KG1 (cell line): ENCODE data around the gene RNF44.
A peak's percentile ranks its signal among the peaks of the same experiment; 100 is the strongest.

ENCODE experiments used
- DNase-seq: peaks from one replicate; lab custom pipeline; 2025; lab: John Stamatoyannopoulos, UW

Gene RNF44

DNA sequence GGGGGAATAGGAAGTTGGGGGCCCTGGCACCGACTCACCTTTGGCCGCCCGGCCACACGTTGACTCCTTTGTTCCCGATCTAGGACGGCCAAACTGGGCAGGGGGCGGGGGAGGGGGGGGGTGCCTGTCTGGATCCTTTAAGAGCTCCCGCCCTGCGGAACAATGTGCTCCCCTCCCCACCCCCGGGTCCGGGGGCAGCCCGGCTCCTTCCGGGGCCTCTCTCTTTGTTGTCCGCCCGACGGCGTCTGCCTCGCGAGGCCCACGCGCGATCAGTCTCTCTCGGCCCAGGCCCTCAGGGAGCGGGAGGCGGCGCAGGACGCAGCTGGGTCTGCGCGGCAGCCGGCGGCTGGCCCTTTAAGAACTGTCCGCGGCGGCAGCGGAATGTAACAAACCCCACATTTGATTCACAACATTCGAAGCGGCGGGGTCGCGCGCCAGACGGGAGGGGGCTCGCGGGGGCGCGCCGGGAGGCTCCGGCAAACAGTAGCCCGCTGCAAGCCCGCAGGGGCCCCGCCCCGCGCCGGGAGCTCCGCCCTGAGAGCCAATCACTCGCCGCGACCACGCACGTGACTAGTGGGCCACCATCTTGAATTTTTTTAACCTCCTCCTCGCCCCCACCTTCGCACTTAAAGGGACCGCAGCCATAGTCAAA is at the start of gene RNF44:
TSS of gene RNF44 (minus strand) at position 501 of the 652 bp plus-strand sequence. CDS start 4,930 bp downstream, outside the sequence.
- DNase-seq: peak; percentile 89

DNA sequence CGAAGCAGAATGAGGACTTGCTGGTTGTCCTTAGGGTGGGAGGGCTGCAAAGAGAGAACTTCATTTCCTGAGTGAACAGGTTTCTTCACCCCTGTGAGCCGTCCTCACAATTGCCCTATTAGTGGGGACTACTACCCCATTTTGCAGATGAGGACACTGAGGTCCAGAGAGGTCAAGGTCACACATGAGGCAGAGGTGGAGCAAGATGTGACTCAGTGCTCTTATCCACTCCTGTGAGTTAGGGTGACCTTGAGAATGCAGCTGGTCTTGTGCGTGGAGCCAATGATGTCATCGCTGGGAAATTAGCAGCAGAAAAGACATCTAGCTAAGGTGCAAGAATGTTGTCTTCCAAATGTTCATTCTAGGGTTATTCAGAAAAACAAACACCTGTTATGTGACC is 45.9 kb upstream of the RNF44 start:
- no peak for DNase-seq

DNA sequence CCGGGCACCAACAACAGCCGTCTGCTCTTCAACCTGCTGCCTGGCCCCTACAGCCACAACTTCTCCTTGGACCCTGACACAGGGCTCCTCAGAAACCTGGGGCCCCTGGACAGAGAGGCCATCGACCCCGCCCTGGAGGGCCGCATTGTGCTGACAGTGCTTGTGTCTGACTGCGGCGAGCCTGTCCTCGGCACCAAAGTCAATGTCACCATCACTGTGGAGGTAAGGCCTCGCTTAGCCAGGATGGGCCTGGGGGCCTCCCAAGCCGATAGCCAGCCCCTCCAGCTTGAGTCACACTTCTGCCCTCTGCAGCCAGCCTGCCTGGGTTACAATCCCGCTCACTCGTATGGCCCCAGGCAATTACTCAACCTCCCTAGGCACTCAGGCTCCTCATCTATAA is 44.2 kb upstream of the RNF44 start:
- DNase-seq: no peak

DNA sequence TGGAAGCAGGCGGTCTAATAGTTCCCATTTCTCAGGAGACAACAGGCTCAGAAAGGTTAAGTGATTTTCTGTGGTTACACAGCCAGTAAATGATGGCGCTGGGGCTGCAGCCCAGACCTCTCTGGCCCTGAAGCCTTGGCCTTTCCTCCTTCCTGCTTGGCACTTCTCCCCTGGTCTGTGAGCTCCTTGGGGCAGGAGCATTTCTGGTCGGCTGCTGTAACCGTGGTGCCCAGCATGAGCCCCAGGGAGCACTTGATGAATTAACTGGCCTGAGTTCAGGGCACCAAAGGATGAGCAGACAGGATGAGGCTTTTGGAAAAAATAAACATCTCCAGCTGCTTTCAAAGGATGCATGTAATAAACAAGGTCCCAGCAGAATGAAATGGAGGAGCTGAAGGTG is 42.1 kb upstream of the RNF44 start:
- no peak for DNase-seq

DNA sequence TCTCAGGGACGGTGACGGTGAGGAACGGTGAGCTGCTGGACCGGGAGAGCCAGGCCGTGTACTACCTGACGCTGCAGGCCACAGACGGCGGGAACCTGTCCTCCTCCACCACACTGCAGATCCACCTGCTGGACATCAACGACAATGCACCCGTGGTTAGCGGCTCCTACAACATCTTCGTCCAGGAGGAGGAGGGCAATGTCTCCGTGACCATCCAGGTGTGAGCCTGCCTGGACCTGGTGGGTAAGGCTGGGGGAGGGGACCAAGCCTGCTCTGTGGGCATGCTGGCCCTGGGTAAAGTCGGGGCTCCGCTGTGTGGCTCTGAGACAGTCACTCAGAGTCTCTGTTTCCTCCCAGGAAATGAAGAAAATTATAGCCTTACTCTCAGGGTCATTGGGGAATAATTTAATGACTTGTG is 41.2 kb upstream of the RNF44 start:
- DNase-seq: no peak

DNA sequence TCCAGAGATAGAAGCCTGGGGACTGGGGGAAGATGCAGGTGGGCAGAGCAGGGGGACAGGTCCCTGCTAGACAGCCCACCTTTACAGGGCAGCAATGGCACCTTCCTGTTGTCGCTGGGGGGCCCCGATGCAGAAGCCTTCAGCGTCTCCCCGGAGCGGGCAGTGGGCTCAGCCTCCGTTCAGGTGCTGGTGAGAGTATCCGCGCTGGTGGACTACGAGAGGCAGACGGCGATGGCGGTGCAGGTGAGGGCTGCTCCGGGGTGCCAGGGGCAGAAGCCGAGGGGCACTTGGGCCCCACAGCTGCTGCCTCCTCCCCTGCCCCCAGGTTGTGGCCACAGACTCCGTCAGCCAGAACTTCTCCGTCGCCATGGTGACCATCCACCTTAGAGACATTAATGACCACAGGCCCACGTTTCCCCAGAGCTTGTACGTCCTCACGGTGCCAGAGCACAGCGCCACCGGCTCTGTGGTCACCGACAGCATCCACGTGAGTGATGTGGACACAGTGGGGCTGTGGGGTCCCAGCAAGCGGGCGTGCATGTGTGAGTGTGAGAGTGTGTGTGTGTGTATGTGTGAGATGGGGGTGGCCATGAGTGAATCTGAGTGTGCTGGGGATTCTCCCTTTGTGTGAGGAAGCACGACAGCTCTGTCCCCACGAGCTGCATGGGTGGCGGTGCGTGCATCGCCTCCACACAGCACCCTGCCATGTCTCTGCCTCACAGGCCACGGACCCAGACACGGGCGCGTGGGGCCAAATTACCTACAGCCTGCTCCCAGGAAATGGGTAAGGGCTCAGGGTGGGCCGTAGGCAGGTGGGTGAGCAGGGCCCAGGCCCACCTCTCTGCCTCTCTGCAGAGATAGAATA is 40.3 kb upstream of the RNF44 start:
- DNase-seq: no peak

DNA sequence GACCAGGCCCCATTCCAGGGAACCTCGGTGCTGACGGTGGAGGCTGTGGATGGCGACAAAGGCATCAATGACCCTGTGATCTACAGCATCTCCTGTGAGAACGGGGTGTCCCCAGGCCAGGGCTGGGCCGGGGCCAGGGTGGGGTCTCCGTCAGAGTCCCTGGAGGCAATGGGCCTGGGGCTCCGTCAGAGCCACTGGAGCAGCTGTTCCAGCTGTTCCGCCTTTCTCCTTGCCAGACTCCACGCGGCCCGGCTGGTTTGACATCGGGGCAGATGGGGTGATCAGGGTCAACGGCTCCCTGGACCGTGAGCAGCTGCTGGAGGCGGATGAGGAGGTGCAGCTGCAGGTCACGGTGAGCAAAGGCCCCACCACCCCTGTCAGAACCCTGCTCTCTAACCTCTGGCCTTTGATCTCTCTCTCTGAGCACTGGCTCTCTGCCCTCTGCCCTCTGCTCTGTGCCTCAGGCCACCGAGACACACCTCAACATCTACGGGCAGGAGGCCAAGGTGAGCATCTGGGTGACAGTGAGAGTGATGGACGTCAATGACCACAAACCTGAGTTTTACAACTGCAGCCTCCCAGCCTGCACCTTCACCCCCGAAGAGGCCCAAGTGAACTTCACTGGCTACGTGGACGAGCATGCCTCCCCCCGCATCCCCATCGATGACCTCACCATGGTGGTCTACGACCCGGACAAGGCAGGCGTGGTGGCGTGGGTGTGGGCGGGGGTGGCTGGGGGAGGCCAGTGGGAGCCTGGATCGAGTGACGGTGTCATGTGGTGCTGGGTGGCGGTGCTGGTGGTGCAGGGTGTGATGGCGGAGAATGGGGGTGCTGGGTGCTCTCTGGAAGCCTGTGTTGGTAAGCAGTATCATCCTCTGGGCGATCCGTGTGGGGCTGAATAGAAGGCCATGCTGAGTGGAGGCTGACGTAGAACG is 38.6 kb upstream of the RNF44 start:
- DNase-seq: no peak

DNA sequence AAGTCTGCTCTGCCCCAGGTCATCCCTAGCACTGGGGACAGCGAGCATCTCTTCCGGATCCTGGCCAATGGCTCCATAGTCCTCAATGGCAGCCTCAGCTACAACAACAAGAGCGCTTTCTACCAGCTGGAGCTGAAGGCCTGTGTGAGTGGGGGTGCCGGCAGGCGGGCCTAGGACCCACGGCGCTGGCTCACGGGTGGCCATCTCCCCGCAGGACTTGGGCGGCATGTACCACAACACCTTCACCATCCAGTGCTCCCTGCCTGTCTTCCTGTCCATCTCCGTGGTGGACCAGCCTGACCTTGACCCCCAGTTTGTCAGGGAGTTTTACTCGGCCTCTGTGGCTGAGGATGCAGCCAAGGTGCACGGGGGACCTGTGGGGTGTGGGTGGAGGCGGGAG is 37.9 kb upstream of the RNF44 start:
- no peak for DNase-seq

DNA sequence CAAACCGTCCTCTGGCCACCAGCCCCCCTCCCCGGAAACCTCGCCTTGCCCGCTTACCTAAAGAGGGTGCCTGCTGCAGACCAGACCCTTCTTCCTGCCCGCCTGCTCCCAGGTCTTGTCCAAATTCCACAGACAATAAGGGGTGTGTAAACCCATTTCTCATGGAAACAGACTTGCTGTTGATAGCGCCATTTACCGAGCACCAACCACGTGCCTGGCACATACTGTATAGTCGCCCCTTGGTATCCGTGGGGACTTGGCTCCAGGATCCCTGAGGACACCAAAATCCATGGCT is 37.0 kb upstream of the RNF44 start:
- no peak for DNase-seq

DNA sequence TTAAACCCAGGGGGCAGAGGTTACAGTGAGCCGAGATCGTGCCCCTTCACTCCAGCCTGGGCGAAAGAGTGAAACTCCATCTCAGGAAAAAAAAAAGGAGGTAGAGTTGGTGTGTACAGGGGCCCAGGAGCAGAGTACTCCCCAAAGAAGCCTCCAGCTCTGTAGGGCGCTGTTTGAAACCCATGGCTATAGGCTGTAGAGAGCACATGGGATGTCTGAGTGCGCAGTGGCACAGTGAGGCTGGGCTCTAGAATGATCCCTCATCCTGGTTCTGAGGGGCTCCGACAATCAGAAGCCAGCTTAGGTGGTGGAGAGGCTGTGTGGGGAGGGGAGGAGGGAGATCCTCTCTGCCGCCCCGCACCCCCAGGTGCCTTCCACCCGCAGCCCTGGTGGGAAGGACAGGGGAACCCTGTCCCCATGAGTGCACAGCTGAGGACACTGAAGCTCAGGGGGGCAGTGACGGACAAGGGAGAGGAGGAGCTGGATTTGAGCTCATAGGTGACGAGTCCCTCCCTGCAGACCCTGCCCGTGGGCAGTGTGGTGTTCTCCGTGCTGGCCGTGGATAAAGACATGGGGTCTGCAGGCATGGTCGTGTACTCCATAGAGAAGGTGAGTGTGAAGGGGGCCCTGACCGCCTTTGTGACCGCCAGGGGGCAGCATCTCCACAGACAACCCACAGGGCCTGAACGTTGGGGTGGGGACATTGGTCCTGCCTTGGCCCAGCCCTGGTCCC is 36.5 kb upstream of the RNF44 start:
- DNase-seq: peak; percentile 2

DNA sequence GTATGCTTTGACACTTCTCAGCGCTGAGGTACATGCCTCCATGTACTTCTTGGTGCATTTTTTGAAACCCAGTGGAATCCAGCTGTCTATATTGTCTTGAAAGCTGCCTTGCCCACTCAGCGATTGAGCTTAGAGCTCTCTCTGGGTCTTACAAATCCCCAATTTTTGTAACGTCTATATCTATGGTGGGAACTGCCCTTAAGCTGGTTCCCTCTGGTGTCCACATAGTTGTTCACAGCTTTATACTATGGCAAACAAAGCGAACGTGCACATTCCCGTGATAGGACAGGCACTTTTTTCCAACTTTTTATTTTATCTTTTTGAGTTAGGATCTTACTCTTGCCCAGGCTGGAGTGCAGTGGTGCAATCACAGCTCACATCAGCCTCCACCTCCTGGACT is 32.8 kb upstream of the RNF44 start:
- DNase-seq: no peak

DNA sequence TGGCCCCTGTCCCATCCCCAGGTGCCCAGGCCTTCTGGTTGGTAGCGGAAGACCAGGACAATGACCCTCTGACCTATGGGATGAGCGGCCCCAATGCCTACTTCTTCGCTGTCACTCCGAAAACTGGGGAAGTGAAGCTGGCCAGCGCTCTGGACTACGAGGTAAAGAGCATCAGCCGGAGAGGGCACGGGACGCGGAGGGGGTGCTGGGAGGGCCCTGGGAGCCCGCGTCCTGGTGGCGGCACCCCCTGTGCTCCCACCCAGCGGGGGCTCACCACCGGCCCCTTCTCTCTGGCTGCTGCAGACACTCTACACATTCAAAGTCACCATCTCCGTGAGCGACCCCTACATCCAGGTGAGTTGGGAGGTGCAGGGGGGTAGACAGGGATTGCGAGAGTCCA is 31.5 kb upstream of the RNF44 start:
- no peak for DNase-seq

DNA sequence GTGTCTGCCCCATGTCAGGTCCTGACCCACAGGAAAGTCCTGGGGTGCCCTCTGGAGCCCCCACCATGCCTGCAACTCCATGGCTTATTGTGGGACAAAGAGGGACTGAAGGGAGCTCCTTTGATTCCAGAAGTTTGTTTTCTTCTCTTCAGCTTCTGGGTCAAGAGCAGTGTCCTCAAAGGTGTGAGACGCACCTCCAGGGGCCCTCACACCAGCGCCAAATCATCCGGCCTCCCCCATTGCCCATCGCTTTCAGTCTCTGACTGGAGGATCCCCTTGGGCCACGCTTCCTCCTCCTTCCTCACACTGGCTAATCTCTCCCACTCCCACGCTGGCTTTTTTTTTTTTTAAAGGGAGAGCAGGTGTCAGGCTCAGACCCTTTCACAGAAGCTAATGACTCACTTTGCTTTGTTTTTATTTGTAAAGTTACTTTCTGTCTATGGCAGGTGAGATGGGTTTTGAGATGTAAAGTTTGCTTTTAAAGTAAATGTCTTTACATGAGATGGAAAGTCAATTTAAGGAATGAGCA is 28.6 kb upstream of the RNF44 start:
- no peak for DNase-seq

DNA sequence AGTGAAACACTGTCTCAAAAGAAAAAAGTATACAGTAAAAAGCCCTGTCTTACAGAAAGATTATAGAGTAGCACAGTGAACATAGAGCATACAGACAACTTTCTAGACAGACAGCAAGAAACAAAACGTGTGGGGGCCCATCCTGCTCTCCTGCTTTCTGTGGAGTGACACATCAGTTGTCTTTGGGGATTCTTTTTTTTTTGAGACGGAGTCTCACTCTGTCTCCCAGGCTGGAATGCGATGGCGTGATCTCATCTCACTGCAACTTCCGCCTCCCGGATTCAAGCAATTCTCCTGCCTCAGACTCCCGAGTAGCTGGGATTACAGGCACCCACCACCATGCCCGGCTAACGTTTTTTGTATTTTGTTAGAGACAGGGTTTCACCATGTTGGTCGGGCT is 26.8 kb upstream of the RNF44 start:
- DNase-seq: no peak

DNA sequence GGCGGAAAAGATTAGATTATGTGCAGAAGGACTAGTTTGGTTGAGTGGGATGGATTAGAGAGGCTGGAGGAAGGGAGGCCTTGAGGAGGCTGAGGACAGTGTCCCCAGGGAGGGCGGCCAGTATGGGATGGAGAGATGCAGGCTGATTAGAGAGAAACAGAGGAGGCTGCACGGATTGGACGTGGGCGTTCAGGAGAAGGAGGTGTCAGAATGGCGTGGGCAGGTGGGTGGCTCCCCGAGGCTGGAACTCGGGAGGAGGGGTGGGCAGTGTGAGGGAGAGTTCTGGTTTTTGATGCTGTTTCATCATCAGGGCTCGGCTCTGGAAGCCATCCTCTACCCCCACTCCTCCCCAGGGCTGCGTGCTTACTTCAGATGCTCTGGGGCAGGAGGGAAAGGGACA is 25.0 kb upstream of the RNF44 start:
- no peak for DNase-seq

DNA sequence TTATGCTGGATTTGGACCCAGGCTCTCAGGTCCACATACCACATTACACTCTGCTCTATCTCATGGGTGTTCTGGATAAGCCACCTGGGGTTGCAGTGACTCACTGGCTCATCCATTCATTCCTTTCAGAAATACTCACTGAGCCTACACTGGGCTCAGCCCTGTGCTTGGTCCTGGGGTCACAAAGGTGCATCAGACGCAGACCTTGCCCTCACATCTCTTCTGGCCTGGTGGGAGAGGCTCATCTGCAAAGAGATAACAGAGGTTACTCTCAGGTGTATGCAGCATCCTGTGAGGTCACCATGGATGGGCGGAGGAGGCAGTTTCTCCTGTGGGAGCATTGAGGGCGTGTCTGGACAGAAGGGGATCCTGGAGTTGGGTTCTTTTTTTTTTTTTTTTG is 24.1 kb upstream of the RNF44 start:
- DNase-seq: no peak

DNA sequence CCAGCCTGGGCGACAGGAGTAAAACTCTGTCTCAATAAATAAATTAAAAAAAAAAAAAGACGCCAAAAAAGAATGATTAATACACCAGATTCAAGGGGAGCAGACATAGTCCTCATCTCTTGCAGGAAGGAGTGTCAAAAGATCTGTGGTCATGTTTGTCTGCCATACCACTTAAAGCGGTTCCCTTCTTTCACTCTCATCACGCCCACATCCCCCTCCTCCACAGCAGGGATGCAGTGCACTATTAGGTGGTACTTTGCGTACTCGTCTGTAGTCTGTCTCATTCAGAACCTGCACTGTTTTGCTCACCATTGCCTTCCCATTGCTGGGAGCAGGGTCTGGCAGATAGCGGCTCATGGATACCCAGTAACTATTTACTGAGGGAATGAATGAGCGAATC is 23.2 kb upstream of the RNF44 start:
- no peak for DNase-seq

DNA sequence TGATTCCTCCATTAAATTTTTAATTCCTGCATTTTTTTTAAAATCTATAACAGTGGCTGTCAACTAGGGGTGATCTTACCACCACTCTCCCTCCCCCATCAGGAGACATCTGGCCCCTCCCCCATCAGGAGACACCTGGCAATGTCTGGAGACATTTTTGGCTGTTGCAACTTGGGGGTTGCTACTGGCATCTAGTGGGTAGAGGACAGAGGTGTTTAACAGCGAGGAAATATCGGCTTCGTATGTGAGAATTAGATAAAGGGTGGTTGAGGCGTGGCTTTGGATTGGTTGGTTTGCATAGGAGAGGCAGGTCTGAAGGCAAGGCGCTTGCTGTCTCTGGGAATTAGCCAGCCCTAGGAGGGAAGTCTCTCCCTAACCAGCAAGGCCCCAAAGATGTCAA is 22.5 kb upstream of the RNF44 start:
- no peak for DNase-seq

DNA sequence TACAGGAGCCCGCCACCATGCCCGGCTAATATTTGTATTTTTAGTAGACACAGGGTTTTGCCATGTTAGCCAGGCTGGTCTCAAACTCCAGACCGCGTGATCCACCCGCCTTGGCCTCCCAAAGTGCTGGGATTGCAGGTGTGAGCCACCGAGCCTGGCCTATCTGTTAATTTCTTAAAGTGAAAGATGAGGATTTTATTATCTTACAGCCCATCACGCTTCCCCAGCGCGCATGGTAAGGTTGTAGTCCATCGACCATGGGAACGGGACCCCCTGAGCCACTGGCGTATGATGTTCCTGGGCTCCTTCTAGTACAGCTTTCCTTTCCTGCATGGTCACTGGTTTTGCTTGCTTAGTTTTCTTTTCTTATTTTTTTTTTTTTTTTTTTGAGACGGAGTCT is 20.6 kb upstream of the RNF44 start:
- DNase-seq: no peak

DNA sequence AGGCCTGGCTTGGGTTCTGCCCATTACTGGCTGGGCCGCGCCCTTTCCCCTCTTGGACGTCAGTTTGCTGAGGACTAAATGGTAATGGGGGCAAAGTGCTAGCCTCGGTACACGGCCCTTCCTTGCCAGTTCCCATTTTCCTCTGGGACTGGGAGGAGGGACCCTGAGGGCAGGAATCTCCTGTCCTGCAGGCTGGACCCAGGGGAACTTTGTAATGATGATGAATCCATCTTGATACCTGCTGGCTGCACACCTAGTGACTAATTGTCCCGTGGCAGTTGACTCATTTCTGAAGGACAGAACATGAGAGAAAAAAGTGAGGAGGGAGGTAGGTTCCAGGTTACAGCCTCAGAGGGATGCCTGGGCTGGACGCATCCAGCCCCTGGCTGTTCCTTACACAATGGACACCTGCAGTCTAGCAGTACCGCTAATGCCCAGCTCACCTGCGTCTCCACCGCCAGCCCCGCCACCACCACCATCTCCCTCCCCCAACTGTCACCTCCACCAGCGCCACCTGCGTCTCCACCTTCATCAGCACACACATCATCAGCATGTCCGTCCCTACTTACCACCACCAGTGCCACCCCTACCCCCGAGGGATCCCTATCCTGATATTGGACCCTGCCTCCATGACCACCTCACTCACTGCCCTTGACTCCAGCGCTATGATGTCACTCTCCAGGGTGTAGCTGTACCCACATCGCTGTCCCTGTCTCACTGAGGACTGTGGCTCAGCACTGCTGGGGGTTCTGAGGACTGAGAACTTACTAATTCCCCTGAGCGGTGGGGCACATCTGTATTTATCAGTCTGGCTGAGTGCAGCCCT is 16.3 kb upstream of the RNF44 start:
- DNase-seq: no peak

DNA sequence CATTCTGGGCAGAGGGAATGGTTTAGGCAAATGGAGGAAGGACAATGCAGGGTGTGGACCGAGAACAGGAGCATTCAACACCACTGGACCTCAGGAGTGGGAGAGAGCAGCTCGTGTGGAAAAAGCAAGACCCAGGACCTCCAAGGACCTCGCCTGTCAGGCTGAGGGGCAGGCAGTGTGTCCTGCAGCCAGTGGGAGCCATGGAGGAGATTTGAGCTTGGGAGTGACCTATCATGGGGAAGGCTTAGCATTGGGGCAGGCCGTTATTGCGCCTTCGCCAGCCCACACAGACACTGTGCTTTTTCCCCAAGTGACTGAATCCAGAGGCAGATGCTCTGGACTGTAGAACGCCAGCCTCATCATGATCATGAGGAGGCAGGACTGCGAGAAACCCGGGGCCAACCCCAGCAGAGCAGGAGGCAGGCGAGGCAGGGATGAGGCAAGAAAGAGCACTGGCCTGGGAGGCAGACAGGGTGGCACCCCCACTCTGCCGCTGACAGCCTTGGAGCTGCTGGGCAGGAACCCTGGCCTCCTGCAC is 15.2 kb upstream of the RNF44 start:
- DNase-seq: no peak
